ENCODE measurements around the gene MPC2.
"Not testable (repeated sequence)": the region's sequence is repeated elsewhere in the genome, so short reads cannot be mapped to it uniquely, and the experiment has no call there.

- not testable (repeated sequence) for TF ChIP-seq SPI1 (IDR thresholded peaks at IDR 0.05; ENCODE audit: borderline replicate concordance, low read depth); CTCF (IDR thresholded peaks at IDR 0.05; ENCODE audit: insufficient read depth, low read length); GABPA (IDR thresholded peaks at IDR 0.05; ENCODE audit: low read depth); POLR2AphosphoS5 (IDR thresholded peaks at IDR 0.05; ENCODE audit: low read depth); REST (IDR thresholded peaks at IDR 0.05; ENCODE audit: insufficient replicate concordance, low read depth)
Measured at GRCh38 chr1:167866739-167867414, 70.0 kb downstream of the MPC2 start.
